GM20000 (cell line): Measurements from ENCODE around the gene COL27A1.
"Not testable (repeated sequence)": the region's sequence is repeated elsewhere in the genome, so short reads cannot be mapped to it uniquely, and the experiment has no call there.

Experiments
- DNase-seq: peaks from one replicate; pipeline ENCODE4 v3.0.0; 2012; ENCODE audit warnings: low spot score
- TF ChIP-seq, protein P1 (sequence below): IDR thresholded peaks from 2 replicates; pipeline ENCODE4 v1.5.1; 2012; ENCODE audit warnings: mild to moderate bottlenecking, control low read depth; ENCODE audit errors: extremely low read depth, missing control alignments

The COL27A1 gene

DNA sequence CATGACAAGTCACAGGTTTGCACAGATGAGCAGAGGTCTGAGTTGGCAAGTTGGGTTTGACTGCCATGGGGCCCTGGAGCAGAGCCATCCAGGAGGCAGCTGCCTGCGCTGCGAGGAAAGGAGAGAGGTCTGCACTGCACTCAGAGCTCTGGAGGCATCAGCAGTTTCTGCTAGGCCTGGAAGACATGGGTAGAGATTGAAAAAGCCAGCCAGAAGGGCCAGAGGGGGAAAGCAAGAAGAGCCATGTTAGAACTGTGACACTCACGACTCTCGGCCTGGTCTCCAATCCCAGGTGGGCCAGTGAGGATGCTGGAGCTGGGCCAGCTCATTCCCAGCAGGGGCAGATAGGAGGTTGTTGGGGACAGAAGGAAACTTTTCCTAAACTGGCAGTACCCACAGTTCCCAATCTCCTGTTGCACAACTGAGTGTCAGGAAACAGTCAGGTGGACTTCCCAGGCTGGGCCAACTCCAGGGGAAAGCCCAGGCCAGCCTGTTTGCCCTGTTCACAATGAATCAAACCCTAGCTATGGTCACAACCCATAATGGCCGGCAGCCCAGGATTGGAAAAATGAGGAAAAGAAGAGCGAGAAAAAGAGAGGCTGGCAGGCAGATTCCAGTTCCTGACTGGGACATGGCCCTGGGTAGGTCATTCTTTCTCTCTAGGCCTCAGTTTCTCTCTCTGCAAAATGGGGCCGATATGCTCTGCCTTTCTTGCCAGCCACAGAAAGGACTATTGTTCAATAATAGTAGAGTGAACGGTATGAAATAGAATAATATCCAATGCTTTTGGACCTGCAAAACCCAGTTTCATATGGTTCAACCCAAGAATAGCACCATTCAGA, 159.8 kb downstream of the COL27A1 start:
- DNase-seq: no peak
- TF ChIP-seq, protein P1, sequence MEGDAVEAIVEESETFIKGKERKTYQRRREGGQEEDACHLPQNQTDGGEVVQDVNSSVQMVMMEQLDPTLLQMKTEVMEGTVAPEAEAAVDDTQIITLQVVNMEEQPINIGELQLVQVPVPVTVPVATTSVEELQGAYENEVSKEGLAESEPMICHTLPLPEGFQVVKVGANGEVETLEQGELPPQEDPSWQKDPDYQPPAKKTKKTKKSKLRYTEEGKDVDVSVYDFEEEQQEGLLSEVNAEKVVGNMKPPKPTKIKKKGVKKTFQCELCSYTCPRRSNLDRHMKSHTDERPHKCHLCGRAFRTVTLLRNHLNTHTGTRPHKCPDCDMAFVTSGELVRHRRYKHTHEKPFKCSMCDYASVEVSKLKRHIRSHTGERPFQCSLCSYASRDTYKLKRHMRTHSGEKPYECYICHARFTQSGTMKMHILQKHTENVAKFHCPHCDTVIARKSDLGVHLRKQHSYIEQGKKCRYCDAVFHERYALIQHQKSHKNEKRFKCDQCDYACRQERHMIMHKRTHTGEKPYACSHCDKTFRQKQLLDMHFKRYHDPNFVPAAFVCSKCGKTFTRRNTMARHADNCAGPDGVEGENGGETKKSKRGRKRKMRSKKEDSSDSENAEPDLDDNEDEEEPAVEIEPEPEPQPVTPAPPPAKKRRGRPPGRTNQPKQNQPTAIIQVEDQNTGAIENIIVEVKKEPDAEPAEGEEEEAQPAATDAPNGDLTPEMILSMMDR: no peak

DNA sequence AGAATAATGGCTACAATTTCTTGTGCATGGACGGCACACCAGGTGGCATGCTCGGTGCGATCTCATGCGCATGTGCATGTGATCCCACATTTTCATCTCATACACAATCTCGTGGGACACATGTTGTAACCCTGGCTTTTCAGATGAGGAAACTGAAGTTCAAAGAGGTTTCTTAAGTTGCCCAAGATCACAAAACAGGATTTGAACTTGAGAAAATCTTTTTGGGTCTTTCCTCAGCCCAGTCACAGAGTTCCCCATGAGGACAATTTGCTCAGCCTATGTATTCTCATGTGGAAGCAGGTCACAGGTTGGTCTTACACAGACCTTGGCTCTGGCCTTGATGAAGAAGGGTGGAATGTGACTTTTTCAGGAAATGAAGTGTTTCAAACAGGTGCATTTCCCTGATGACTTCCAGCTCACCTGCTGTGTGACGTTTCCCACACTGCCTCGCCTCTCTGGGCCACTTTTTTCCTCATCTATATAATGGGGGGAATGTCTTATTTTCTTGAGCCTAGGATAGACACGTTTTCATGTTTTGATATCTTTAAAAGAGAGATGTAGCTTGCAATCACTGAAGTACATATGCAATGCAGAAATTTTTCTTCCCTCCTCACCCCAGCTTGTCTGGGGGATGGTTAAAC, 160.5 kb downstream of the COL27A1 start:
- no peak for DNase-seq
- TF ChIP-seq, protein P1: no peak

DNA sequence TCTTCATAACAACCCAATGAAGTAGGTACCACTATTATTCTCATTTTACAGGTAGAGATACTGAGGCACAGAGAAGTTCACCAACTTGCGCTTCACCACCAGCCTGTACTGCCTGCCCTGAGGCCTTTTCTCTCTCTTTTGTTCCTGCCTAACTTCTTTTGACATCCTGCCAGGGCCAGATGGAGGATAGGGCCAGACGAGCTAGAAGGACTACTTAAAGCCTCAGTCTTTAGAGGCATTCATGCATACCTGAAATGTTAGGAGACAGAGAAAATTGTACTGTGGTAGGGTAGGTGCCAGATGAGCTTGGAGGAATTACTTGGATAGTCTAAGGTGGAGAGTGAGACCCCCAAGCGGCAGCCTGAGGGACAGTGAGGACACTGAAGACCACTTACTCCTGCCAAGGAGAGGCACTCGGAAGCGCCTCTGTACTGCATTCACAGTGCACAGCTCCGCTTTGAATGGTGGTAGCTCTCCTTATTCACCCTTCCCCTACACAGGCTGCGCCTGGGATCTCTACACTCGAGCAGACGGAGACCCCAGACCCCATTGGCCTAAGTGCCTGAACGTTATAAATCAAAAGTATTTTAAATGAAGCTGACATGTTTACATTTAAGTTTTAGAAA, 161.4 kb downstream of the COL27A1 start:
- TF ChIP-seq, protein P1: no peak
- no peak for DNase-seq

DNA sequence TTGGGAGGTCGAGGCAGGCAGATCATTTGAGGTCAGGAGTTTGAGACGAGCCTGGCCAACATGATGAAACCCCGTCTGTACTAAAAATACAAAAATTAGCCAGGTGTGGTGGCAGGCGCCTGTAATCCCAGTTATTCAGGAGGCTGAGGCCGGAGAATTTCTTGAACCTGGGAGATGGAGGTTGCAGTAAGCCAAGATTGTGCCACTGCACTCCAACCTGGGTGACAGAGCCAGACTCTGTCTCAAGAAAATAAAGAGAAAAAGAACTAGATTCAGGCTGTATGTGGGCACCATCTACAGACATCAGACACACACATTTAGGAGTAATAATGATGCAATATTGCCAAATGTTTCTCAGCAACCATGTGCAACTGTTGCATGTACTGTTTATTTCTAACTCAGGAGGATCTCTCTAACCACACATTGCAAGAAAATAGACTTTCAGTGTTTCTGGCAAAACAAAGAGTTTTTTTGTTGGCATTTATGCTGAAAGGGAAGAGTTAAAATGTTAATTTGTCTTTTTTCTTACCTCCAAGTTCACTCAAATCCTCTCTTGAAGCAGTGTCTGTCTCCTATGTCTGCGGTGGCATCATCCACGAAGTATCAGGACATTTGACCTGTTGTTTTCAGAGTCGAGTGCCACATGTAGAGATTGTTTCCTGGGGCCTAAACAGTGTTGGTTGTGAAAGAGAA, 162.5 kb downstream of the COL27A1 start:
- no peak for DNase-seq
- TF ChIP-seq, protein P1: no peak

DNA sequence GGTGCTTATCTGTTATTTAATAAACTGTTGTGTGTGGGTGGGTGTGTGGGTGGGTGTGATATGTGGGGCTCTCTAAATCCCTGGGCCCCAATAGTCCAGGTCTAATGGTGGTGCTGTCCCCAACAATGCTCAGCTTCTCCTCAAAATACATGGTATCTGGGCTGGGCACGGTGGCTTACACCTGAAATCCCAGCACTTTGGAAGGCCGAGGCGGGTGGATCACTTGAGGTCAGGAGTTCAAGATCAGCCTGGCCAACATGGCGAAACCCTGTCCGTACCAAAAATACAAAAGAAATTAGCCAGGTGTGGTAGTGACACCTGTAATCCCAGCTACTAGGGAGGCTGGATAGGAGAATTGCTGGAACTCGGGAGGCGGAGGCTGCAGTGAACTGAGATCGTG, 163.1 kb downstream of the COL27A1 start:
- TF ChIP-seq, protein P1: no peak
- no peak for DNase-seq

DNA sequence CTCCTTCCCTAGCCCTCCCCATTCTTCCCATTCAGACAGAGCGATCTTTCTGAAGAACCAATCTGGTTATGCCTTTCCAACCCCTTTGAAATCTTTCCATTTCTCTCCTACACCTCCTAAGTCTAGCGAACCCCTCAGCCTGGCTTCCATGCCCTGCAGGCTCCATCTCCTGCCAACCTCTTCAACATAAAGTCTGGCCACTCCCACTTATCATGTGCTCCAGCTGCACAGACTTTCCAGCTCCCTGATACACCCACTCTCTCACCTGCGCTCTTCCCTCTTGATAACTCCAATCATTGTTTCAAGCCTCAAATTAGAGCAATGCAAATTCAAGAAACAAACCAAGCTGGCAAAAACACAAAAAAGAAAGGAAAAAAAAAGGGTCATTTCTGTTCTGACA, 163.8 kb downstream of the COL27A1 start:
- TF ChIP-seq, protein P1: no peak
- no peak for DNase-seq

DNA sequence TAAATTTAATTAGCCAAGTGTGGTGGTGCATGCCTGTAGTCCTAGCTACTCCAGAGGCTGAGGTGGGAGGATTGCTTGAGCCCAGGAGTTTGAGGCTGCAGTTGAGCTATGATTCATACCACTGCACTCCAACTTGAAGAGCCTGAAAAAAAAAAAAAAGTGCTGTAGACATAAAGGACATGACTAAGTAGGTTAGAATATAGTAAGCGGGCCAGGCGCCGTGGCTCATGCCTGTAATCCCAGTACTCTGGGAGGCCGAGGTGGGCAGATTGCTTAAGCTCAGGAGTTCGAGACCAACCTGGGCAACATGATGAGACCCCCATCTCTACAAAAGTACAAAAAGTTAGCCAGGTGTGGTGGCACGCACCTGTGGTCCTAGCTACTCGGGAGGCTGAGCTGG, 165.4 kb downstream of the COL27A1 start:
- DNase-seq: not testable (repeated sequence)
